ENCODE results near the gene HOXA9.

Gene HOXA9

DNA sequence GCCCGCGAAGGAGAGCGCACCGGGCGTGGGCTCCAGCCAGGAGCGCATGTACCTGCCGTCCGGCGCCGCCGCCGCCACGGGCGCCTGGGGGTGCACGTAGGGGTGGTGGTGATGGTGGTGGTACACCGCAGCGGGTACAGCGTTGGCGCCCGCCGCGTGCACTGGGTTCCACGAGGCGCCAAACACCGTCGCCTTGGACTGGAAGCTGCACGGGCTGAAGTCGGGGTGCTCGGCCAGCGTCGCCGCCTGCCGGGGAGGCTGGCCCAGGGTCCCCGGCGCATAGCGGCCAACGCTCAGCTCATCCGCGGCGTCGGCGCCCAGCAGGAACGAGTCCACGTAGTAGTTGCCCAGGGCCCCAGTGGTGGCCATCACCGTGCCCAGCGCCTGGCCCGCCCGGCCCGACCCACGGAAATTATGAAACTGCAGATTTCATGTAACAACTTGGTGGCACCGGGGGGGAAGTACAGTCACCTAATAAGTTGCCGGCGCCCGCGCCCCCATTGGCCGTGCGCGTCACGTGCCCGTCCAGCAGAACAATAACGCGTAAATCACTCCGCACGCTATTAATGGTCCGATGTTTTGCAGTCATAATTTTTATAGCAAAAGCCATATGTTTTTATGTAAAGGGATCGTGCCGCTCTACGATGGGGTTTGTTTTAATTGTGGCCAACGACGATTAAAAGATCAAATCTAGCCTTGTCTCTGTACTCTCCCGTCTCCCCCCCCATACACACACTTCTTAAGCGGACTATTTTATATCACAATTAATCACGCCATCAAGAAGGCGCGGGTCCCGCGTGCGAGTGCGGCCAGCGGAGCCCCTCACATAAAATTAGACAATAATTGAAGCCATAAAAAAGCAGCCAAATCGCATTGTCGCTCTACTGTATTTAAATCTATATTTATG is at the start of gene HOXA9 (continued):
- TF ChIP-seq, protein P1, sequence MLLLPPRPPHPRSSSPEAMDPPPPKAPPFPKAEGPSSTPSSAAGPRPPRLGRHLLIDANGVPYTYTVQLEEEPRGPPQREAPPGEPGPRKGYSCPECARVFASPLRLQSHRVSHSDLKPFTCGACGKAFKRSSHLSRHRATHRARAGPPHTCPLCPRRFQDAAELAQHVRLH (tag by site-specific recombination; IDR thresholded peaks at IDR 0.05): peak; percentile 76
- TF ChIP-seq KLF10 (tag by site-specific recombination; IDR thresholded peaks at IDR 0.05) (peak; percentile 89), ZNF558 (tag by site-specific recombination; IDR thresholded peaks at IDR 0.05) (peak; percentile 59; the same call in 1 of the 2 replicates), ZNF776 (tag by site-specific recombination; IDR thresholded peaks at IDR 0.05; ENCODE audit: borderline replicate concordance) (0 out of 2 replicates have a peak, but pooled peaks have one; percentile 55), ZNF350 (tag by site-specific recombination; IDR thresholded peaks at IDR 0.05) (no peak), ZNF610 (tag by site-specific recombination; IDR thresholded peaks at IDR 0.05; ENCODE audit: borderline replicate concordance) (peak; percentile 58; the same call in 1 of the 2 replicates), WT1 (tag by site-specific recombination; IDR thresholded peaks at IDR 0.05) (peak; percentile 98), ZNF140 (tag by site-specific recombination; IDR thresholded peaks at IDR 0.05) (no peak), ZSCAN23 (tag by site-specific recombination; IDR thresholded peaks at IDR 0.05) (peak; percentile 80), KLF9 (tag by site-specific recombination; IDR thresholded peaks at IDR 0.05; ENCODE audit: low read depth) (0 out of 2 replicates have a peak, but pooled peaks have one; percentile 14), ZNF843 (tag by site-specific recombination; IDR thresholded peaks at IDR 0.05) (peak; percentile 100), ZNF76 (tag by site-specific recombination; IDR thresholded peaks at IDR 0.05; ENCODE audit: borderline replicate concordance, low read depth) (peak; percentile 57), GFI1B (tag by site-specific recombination; IDR thresholded peaks at IDR 0.05) (peak; percentile 97), ZNF473 (tag by site-specific recombination; IDR thresholded peaks at IDR 0.05) (no peak), ZBTB21 (tag by site-specific recombination; IDR thresholded peaks at IDR 0.05) (peak; percentile 64), ZBTB7A (tag by site-specific recombination; IDR thresholded peaks at IDR 0.05; ENCODE audit: low read depth) (peak; percentile 51; the same call in 1 of the 2 replicates), ZXDB (tag by site-specific recombination; IDR thresholded peaks at IDR 0.05) (peak; percentile 95), TCF7L2 (IDR thresholded peaks at IDR 0.05; ENCODE audit: borderline replicate concordance, low read depth, low read length) (peak; percentile 97), ZNF211 (tag by site-specific recombination; IDR thresholded peaks at IDR 0.05; ENCODE audit: low read depth) (no peak)
- TF ChIP-seq, protein P2, sequence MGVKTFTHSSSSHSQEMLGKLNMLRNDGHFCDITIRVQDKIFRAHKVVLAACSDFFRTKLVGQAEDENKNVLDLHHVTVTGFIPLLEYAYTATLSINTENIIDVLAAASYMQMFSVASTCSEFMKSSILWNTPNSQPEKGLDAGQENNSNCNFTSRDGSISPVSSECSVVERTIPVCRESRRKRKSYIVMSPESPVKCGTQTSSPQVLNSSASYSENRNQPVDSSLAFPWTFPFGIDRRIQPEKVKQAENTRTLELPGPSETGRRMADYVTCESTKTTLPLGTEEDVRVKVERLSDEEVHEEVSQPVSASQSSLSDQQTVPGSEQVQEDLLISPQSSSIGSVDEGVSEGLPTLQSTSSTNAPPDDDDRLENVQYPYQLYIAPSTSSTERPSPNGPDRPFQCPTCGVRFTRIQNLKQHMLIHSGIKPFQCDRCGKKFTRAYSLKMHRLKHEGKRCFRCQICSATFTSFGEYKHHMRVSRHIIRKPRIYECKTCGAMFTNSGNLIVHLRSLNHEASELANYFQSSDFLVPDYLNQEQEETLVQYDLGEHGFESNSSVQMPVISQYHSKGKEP (tag by site-specific recombination; IDR thresholded peaks at IDR 0.05): peak; percentile 75; the same call in 1 of the 2 replicates
- TF ChIP-seq, protein P3, sequence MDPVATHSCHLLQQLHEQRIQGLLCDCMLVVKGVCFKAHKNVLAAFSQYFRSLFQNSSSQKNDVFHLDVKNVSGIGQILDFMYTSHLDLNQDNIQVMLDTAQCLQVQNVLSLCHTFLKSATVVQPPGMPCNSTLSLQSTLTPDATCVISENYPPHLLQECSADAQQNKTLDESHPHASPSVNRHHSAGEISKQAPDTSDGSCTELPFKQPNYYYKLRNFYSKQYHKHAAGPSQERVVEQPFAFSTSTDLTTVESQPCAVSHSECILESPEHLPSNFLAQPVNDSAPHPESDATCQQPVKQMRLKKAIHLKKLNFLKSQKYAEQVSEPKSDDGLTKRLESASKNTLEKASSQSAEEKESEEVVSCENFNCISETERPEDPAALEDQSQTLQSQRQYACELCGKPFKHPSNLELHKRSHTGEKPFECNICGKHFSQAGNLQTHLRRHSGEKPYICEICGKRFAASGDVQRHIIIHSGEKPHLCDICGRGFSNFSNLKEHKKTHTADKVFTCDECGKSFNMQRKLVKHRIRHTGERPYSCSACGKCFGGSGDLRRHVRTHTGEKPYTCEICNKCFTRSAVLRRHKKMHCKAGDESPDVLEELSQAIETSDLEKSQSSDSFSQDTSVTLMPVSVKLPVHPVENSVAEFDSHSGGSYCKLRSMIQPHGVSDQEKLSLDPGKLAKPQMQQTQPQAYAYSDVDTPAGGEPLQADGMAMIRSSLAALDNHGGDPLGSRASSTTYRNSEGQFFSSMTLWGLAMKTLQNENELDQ (tag by site-specific recombination; IDR thresholded peaks at IDR 0.05; ENCODE audit: low read depth): peak; percentile 55; the same call in 1 of the 2 replicates
- TF ChIP-seq, protein P4, sequence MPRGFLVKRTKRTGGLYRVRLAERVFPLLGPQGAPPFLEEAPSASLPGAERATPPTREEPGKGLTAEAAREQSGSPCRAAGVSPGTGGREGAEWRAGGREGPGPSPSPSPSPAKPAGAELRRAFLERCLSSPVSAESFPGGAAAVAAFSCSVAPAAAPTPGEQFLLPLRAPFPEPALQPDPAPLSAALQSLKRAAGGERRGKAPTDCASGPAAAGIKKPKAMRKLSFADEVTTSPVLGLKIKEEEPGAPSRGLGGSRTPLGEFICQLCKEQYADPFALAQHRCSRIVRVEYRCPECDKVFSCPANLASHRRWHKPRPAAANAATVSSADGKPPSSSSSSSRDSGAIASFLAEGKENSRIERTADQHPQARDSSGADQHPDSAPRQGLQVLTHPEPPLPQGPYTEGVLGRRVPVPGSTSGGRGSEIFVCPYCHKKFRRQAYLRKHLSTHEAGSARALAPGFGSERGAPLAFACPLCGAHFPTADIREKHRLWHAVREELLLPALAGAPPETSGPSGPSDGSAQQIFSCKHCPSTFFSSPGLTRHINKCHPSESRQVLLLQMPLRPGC (tag by site-specific recombination; IDR thresholded peaks at IDR 0.05): peak; percentile 96
- TF ChIP-seq, protein P5, sequence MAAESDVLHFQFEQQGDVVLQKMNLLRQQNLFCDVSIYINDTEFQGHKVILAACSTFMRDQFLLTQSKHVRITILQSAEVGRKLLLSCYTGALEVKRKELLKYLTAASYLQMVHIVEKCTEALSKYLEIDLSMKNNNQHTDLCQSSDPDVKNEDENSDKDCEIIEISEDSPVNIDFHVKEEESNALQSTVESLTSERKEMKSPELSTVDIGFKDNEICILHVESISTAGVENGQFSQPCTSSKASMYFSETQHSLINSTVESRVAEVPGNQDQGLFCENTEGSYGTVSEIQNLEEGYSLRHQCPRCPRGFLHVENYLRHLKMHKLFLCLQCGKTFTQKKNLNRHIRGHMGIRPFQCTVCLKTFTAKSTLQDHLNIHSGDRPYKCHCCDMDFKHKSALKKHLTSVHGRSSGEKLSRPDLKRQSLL (tag by site-specific recombination; IDR thresholded peaks at IDR 0.05): 0 out of 2 replicates have a peak, but pooled peaks have one; percentile 53
- TF ChIP-seq, protein P6, sequence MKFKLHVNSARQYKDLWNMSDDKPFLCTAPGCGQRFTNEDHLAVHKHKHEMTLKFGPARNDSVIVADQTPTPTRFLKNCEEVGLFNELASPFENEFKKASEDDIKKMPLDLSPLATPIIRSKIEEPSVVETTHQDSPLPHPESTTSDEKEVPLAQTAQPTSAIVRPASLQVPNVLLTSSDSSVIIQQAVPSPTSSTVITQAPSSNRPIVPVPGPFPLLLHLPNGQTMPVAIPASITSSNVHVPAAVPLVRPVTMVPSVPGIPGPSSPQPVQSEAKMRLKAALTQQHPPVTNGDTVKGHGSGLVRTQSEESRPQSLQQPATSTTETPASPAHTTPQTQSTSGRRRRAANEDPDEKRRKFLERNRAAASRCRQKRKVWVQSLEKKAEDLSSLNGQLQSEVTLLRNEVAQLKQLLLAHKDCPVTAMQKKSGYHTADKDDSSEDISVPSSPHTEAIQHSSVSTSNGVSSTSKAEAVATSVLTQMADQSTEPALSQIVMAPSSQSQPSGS (tag by site-specific recombination; IDR thresholded peaks at IDR 0.05; ENCODE audit: low read depth): peak; percentile 79
- TF ChIP-seq, protein P7, sequence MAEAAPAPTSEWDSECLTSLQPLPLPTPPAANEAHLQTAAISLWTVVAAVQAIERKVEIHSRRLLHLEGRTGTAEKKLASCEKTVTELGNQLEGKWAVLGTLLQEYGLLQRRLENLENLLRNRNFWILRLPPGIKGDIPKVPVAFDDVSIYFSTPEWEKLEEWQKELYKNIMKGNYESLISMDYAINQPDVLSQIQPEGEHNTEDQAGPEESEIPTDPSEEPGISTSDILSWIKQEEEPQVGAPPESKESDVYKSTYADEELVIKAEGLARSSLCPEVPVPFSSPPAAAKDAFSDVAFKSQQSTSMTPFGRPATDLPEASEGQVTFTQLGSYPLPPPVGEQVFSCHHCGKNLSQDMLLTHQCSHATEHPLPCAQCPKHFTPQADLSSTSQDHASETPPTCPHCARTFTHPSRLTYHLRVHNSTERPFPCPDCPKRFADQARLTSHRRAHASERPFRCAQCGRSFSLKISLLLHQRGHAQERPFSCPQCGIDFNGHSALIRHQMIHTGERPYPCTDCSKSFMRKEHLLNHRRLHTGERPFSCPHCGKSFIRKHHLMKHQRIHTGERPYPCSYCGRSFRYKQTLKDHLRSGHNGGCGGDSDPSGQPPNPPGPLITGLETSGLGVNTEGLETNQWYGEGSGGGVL (tag by site-specific recombination; IDR thresholded peaks at IDR 0.05): peak; percentile 97
